MM.1S (cell line): Measurements from ENCODE around the gene RAVER2.

Experiments used
- CTCF ChIP-seq: fragments of 300-600 bp; sonication (generic); IDR thresholded peaks from 2 replicates; pipeline ENCODE4 v1.5.1; 2016; ENCODE audit warnings: antibody characterized with exemption, low read length, mixed read lengths
- EZH2 ChIP-seq: fragments of 300-600 bp; sonication (generic); optimal IDR thresholded peaks from 2 replicates; pipeline ENCODE3; 2017; ENCODE audit warnings: low read depth, mild to moderate bottlenecking, antibody characterized with exemption, low read length, mixed read lengths
- EZH2phosphoT487 ChIP-seq: fragments of 300-600 bp; sonication (generic); IDR thresholded peaks from 2 replicates; pipeline ENCODE4 v1.6.1; 2018; ENCODE audit warnings: antibody characterized with exemption, low read length

- TF ChIP-seq EZH2 (no peak), EZH2phosphoT487 (no peak), CTCF (no peak)
Observed at GRCh38 chr1:64872067-64872466, 127.2 kb downstream of the RAVER2 start.
